Activated naive CD8-positive, alpha-beta T cell treated with anti-CD3 and anti-CD28 coated beads, Interleukin-2, amount 50 U/mL, for 16 hours (primary cell): ENCODE measurements around the gene KCNMB1.
"Not testable (repeated sequence)": the region's sequence is repeated elsewhere in the genome, so short reads cannot be mapped to it uniquely, and the experiment has no call there.

ENCODE experiments used
- DNase-seq: peaks from one replicate; pipeline ENCODE4 v3.0.0-alpha.2; 2020; ENCODE audit warnings: low read depth, low spot score

The KCNMB1 gene

DNA sequence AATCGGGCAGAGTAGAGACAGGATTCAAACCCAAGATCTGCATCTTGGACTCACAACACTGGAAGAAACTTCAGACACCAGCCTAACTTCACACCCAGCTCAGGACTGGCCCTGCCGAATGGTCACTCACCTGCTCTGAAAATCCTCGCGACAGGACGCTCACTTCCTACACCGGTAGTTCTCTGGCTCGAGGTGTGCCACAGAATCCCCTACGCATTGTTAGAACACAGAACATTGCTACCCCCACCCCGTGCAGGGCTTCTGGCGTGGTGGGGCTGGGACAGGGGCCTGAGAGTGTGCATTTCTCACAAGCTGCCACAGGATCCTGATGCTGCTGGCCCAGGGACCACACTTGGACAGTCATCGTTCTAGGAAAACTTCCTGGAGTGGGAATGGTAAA is 12.1 kb downstream of the KCNMB1 start:
- no peak for DNase-seq

DNA sequence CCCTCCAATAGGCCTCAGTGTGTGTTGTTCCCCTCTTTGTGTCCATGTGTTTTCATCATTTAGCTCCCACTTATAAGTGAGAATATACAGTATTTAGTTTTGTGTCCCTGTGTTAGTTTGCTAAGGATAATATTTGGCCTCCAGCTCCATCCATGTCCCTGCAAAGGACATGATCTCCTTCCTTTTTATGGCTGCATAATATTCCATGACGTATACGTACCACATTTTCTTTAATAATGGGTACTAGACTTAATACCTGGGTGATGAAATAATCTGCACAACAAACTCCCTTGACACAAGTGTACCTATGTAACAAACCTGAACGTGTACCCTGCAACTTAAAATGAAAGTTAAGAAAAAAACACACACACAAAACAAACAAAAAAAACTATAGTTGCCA is 12.6 kb downstream of the KCNMB1 start:
- not testable (repeated sequence) for DNase-seq

DNA sequence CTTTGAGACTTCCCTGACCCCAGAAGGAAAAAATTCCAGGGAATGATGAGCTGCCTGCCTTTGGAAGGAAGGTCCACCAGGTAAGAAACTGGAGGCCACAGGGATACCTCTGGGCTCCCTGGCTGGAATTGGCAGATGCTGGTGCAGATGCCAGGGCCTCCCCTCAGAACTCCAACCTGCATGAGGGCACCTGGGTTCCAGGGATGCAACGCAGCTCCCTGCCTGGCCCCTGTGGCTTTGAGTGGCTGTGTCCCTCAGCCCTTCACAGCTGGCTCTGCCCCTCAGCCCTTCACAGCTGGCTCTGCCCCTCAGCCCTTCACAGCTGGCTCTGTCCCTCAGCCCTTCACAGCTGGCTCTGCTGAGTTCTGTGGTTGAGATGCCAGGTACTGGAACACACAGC is 13.9 kb downstream of the KCNMB1 start:
- no peak for DNase-seq

DNA sequence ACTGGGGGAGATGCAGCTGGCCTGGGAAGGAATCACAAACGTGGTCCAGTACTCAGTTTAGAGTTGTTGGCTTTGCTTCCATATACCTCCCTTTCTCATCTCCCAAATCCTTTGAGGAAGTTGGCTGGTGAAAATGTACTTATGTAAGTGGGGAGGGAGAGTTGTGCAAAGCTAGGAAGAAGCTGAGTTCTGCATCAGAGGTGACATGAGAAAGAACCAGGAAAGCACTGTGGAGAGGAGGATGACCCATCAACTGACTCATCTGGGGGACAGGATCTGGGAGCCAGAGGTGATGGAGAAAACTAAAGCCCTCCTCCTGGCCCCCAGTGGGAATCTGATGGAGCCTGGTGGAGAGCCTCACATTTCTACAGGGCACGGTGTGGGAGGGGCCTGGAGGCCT is 16.2 kb downstream of the KCNMB1 start:
- no peak for DNase-seq

DNA sequence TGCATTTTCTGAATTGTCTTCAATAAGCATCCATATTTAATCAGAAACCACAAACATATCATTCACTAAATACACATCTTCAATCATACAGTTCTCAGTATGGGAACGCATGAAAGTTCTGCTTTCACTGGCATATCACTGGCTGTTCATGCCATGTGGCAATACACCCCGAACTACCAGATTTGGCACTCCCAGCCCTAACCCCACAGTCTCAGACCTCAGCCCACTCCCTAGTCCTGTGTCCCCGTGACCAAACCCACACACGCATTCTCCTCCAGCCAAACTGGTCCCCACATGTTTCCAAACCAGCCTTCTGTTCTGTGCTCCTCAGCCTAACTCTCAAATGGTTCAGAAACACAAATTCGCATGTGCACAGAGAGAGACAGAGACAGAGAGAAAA is 20.6 kb downstream of the KCNMB1 start:
- DNase-seq: no peak

DNA sequence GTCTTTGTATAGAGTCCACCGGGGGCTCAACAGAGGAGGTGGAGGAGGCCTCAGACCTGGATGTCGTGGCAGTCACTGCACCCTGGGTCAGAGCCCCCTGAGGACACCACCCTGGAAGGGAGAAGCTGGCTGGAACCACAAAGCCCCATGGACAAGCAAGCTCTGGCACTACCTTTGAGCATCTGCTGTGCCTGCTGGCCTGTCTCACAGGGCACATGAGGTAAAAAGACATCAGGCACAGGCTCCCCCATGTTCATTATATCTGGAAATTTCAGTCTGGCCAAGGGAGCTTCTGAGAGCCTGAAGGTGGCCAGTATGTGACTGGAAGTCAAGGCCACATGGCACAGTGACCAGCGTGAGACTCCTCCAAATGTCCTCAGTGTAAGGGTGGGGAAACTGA is 22.9 kb downstream of the KCNMB1 start:
- DNase-seq: no peak

DNA sequence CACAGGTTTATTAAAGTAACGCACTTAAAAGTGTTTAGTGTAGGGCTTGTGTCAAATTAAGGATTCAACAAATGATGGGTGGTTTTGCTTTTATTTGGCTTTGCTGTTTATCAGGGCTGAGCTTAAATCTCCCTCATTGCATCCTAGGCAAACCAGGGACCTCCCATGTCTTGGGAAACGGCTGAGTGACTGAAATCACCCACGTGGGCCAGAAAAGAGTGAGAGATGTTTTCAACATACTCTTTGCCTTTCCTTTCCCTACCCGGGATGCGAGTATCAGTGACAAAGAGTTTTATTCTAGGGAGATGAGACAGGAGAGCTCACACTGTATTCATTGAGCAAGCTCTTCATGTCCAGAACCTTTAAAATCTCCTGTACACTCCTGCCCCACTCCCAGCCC is 23.3 kb downstream of the KCNMB1 start:
- no peak for DNase-seq

DNA sequence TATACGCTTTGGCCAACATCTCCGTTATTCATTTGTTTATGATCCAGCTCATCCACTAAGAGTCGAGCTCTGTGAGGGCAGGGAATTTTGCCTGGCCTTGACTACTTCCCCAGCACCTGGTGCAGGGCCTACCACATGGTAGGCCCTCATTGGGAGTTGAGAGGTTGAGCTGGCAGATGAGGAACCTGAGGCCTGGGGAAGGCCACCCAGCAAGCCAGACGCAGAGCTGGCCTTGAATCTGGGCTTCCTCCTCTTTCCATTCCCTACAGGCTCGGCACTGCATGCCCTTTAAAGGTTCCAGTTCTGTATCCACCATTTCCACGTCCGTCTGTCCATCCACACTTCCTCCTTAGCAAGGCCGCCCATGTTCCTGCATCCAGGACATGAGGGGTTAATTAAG is 24.2 kb downstream of the KCNMB1 start:
- no peak for DNase-seq

DNA sequence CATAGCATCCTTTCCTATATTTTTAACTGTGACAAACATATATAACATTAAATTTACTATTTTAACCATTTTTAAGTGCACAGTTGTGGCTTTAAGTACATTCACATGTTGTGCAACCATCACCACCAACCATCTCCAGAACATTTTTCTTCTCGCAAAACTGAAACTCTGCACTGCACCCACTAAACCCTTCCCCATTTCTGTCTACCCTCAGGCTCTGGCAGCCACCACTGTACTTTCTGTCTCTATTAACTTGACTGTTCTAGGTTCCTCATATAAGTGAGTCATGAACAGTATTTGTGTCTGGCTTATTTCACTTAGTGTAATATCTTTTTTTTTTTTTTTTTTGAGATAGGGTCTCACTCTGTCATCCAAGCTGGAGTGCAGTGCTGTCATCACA is 25.5 kb downstream of the KCNMB1 start:
- DNase-seq: no peak

DNA sequence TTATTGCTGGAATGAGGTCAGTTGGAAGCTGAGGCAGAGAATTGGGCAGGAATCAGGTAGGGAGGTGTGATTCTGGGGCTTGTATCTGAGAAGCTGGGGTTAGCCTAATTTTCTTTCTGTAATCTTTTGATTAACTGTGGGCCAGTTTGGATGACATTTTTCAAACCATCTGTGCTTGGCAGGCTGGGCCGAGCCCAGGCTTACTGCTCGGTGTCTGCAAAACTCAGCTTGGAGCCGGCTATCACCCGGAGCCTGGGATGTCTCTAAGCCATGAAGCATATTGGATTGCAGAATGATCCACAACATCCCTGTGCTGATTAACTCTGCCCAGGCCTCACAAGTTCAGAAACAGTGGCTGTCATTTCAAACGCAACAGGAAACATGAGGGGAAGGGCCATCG is 26.5 kb downstream of the KCNMB1 start:
- no peak for DNase-seq

DNA sequence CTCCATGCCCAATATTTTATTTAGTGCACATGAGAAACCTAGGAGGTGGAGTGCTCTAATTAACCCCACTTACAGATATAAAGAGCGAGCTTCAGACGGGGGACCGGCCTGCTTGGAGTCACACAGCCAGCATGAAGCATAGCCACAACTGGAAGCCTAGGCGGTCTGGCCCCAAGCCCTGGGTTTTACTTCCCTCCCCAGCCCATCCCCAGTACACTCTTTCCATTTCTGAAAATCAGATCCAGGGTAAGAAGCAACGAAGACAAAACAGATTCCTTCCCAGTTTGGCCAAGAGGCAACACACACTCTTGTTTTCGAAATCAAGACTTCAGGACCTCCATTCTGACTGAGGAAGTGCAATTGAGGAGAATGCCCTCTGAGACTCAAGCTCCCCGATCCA is 27.1 kb downstream of the KCNMB1 start:
- DNase-seq: no peak

DNA sequence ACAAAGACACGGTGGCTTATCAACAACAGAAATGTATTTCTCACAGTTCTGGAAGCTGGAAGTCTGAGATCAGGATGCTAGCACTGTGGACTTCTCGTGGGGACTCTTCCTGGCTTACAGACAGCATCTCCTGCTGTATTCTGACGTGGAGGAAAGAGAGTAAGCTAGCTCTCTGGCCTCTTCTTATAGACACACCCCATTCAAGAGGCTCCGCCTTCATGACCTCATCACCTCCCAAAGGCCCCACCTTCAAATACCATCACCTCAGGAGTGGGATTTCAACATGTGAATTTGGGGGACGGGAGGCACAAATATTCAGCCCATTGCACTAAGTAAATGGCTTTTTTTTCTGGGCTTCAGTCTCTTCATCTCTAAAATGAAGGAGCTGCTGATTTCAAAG is 27.6 kb downstream of the KCNMB1 start:
- DNase-seq: no peak

DNA sequence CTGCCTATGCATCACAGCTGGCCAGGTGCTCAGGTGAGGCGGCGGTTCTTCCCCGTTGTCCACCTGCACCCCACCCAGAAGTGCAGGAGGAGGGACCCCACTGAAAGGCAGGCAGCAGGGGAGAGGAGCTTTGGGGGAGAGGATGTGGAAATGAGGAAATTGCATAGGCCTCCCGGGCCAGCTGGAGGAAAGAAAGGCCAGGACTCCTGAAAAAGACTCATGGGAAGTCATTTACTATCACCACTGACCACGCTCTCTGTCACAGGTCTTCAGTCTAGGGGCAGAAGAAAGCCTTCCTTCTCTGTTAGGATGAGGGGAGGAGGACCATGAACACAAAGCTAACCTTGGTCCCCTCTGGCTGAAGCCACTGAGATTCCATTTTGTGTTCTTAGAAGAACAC is 28.1 kb downstream of the KCNMB1 start:
- no peak for DNase-seq

DNA sequence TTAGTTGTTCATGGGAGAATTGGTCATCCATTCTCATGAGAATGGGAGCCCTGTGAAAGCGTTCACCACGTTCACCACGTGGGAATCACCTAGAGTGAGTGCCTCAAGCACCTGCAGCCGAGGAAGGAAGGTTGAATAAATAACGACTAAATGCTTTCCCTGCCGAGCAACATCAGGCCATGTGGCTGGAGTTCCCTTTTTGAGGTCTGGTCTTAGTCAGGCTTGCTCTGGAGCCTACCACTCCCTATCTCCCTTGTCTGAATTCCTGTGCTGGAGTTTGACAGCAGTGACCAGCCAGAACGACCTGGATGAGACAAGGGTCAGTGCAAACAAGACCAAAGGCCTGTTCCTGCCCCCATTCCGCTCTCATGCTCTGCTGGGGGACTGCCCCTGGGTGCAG is 28.5 kb downstream of the KCNMB1 start:
- no peak for DNase-seq

DNA sequence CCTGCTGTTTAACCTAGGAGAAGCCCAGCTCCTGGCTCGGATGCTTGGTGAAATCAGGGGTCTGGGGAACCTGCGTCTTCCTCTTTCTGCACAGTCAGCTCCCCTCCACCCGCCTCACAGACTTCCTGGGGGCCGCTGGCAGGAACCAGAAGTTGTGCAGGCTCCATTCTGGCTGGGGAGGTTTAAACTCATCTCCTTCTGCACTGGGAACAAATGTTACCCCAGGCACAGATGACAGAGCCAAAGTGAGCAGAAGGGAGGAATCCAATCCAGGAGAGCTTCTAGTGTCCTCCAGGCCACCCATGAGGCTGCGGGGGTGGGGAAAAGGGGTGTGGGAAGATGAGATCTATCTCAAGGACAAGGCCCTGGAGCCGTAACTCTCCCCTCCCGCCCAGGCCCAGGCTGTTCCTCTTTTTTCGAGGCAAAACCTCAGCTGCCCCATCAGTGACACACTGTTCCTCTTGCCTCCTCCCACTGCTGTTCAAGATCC is 31.2 kb downstream of the KCNMB1 start:
- DNase-seq: no peak

DNA sequence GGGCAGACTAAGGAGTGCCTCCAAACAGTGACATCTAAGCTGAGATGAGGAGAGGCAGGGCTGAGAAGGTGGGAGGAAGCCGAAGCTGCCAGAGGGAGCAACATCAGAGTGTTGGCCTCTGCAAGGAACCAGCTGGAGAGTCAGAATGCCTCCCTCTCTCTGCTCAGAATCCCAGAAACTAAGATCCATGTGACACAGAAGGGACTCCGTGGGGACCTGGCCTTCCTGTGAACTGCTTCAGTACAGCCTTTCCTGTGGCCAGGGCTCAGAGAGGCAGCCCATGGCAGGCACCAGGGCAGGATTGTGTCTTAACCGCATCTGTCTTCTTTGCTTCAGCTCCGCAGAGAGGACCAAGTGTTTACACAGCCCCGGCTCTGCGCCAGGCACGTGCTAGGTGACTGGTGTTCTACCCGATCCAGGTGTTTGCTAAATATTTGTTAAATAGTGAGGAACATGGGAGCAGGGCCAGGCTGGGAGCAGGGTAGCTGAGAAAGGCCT is 33.5 kb downstream of the KCNMB1 start:
- no peak for DNase-seq

DNA sequence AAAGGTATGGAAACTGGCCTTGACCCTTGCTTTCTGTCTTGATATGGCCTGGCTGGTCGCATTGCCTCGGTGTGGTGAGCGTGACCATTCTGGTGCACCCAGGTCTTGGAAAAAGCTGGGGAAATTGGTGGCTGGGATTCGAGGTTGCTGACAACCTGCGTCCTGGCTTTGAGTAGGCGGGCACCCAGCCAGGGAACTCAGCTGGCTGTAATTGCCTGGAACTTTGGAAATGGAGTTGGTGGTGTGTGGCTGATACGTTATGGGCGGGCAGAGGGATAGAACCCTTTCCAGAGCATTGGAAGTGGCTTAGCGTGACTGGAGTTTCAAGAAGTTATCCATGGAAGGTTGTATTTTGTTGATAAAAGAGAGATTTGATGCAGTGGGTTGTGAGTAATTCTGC is 35.2 kb downstream of the KCNMB1 start:
- DNase-seq: no peak

DNA sequence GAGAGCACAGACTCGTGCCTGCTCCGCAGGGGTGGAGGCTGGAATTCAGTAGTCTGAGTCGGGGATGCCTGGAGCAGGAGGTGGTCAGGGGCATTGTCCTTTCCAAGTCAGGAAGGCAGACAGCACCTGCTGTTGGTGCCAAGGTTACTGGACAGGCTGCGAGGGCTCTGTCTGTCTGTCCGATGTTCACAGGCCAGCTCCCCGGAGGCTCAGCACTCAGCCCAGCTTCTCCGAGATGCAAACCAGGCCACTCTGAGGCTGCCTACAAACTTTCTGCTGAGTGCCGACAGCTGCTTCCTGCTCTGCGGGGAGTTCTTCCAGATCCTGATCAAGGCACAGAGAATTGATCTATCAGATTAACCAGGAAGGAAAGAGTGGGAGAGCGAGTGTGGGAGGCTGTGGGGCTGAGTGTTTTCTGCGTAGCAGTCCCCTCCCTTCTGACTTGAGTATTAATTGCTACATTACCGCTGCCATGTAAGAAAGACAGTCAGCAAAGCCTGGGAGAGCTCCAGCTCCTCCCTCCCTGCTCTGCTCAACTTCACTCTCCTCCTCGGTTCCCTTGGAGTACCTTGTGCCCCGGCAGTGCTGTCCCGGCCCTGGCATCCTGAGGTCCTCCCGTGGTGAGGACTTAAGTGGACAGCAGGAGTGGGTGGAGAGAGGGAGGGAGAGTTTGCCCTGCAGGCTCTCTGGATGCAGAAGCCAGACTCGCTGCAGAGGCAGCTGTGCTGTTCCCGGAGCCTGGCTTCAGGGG is 36.0 kb downstream of the KCNMB1 start:
- DNase-seq: no peak

DNA sequence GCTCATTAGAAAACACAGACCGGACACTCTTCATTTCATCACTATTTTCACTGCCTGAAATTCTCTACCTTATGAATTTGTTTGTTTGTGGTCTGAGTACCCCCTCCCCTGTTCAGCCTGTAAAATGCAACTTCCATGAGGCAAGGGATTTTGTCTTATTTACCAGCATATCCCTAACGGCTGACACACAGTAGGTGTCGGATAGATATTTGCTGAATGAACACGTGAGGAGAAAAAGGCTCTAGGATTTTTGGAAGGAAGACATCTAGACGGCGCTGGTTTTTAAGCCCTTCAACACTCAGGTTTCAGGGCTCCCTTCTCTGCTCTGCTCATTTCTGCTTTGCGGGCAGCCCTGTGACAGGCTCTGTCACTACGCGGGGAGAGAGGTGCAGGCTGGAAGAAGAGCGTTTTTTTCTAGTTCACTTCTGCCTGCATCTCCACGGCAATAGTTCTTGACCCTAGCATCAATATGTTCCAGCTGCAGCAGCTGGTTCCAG is 41.0 kb downstream of the KCNMB1 start:
- DNase-seq: no peak

DNA sequence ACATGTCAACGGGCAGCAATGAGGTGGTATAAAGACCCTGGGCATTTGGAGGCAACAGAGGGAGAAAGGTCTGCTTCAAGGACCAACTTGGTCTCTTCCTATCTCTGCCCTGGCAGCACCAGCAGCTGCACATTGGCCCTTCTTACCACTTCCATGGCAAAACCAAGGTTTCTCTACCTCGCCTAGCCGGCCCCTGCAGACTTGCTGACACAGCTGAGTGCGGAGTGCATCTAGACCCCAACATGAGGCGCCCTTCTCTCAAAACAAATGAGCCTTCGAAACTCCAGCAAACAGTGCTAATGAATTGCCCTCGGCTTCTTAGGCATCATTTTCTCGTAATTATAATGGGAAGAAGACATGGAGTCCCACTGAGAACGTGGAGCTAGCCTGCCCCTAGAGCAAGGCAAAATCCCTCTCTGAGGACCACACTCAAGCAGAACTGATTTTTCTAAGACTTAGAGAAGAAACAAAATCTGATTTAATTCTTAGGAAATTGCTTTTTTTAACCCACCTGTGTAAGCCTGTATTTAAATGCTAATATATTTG is 42.1 kb downstream of the KCNMB1 start:
- no peak for DNase-seq

DNA sequence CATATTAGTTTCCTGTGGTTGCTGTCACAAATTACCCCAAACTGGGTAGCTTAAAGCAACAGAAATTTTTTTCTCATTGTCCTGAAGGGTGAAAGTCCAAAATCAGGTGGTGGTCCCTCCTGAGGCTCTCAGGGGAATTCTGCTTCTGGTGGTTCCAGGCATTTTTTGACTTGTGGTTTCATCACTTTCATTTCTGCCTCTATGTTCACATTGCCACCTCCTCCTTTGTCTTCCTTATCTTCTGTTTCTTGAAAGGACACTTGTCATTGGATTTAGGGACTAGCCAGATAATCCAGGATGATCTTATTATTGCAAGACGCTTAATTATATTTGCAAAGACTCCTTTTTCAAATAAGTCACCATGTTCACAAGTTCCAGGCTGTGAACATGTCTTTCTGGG is 43.2 kb downstream of the KCNMB1 start:
- DNase-seq: no peak

DNA sequence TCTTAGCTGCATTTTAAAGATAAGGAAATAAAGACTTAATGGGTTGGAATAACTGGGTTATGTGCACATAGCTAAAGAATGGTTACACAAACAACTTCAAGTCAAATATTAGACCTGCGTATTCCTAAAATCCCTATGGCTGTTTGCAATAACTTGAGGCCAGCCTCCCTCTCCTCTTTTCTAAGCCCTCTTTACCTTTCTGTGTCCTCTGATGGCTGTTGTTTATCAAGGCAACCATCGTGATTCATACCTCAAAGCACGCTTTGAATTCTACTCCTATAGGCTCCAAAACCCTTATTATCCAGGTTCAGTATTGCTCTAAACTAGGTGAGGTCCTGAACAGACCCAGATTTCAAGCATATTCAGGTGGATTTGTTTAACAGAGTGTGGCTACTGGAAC is 46.0 kb downstream of the KCNMB1 start:
- DNase-seq: no peak

DNA sequence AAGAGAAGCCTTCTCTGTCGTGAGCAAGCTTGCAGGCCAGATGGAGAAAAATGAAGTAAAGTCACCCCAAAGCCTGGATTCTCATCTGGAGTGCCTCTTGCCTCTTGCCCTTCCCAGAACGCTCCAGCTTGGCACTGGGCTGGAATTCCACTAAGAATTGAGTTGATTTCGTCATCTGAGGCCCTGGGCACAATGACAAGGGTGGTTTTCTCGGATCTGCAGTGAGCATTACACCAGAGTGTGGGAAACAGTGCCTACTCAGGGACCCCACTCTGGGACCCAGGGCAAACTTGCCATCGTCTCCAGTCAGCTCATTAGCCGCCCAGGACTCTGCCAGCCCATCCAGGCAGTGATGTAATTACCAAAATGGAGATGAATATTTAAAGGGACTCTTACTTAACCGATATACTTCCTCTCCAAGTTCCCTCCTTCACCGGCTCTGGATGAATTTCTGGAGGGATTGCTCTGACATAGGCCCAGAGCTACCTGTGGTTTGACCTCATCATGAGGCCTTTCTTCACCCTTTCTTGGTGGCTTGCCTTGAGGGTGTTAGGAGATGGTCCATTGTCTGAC is 46.9 kb downstream of the KCNMB1 start:
- no peak for DNase-seq
